ENCODE measurements around the gene LSM3.
A peak's percentile ranks its signal among the peaks of the same experiment; 100 is the strongest.

The LSM3 gene

DNA sequence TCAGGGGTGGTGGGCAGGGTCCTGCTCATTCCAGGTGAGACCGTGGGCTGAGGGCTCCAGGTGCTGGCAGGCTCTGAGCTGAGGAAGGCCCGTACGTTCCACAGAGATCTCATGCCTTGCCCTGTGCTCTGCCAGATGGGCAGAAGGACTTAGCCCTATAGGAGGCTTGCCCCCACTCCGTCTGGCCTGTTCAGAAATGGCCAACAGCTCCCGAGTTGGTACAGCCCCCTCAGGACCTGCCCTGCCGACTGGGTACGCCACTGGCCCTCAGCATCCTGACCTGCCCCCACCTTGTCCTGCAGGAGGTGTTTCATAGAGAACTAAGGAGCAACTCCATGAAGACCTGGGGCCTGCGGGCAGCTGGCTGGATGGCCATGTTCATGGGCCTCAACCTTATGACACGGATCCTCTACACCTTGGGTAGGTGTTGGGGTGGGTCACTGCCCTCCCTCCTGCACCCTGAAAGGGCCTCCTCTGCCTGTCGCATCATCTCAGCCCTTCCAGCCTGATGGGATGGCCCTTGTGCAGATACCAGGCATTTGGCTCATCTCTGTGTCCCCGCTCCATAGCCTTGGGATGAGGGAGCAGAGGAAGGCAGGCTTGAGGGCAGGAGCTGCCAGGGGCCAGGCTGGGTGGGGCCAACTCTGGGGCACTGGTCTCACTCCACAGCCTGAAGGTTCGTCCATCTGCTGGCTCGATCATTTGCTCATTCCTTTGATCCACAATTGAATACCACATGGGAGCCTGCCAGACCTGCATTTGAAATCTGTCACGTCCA, 39.5 kb upstream of the LSM3 start:
- TF ChIP-seq POLR2A (IDR thresholded peaks at IDR 0.05; ENCODE audit: low read length) (no peak), GATA1 (IDR thresholded peaks at IDR 0.05; ENCODE audit: low read depth, low read length) (no peak)
- DNase-seq, result no peak

DNA sequence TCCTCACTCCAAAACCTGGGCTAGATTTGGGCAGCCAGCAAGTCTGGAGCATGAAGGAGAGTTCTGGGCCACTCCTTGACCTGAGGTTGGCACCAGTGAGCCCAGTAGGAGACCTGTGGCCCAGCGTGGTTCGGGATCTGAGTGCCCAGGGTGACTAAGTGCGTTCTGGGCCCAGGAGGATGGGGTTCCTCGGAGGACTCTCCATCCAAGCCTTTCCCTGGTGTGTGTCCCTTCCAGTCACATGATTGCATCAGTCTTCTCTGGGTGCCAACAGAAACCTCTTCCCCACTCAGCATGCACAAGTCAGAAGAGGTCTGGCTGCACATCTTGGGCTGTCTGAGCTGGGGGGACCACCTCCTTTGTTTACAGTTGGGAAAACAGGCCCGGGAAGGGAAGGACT, 38.8 kb upstream of the LSM3 start:
- DNase-seq, result no peak
- no peak for TF ChIP-seq GATA1 (IDR thresholded peaks at IDR 0.05; ENCODE audit: low read depth, low read length)
- no peak for TF ChIP-seq POLR2A (IDR thresholded peaks at IDR 0.05; ENCODE audit: low read length)

DNA sequence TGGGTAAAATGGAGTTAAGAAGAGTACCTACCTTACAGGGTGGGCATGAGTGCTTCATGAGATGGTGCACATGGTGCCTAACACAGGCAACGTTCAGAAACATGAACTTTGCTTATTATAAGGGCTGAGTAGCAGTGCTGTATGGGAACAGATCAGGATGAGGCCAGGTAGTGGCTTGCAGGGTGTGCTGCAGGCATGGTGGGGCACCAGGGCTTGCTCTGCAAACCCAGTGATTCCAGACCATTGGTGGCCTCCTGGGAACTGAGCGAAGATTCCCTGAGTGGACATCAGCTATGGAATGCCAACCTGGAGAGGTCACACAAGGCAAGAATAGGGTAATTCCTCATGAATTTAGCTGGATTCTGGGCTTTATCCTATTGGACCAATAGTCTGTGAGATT, 37.9 kb upstream of the LSM3 start:
- TF ChIP-seq GATA1 (IDR thresholded peaks at IDR 0.05; ENCODE audit: low read depth, low read length) (no peak), POLR2A (IDR thresholded peaks at IDR 0.05; ENCODE audit: low read length) (no peak)
- DNase-seq, result no peak

- DNase-seq, result no peak
- no peak for TF ChIP-seq GATA1 (IDR thresholded peaks at IDR 0.05; ENCODE audit: low read depth, low read length)
- TF ChIP-seq POLR2A (IDR thresholded peaks at IDR 0.05; ENCODE audit: low read length), result no peak
Measured at GRCh38 chr3:14141144-14141543, 37.5 kb upstream of the LSM3 start.

GRCh38 chr3:14141602-14142341, 36.8 kb upstream of the LSM3 start:
- DNase-seq, result no peak
- TF ChIP-seq GATA1 (IDR thresholded peaks at IDR 0.05; ENCODE audit: low read depth, low read length) (no peak), POLR2A (IDR thresholded peaks at IDR 0.05; ENCODE audit: low read length) (no peak)

- TF ChIP-seq POLR2A (IDR thresholded peaks at IDR 0.05; ENCODE audit: low read length) (no peak), GATA1 (IDR thresholded peaks at IDR 0.05; ENCODE audit: low read depth, low read length) (no peak)
- DNase-seq, result no peak
Measured at GRCh38 chr3:14142567-14143270, 35.9 kb upstream of the LSM3 start.

- peak in 1 of 2 experiments; percentile 16 for DNase-seq
- no peak for TF ChIP-seq GATA1 (IDR thresholded peaks at IDR 0.05; ENCODE audit: low read depth, low read length)
- TF ChIP-seq POLR2A (IDR thresholded peaks at IDR 0.05; ENCODE audit: low read length), result no peak
Measured at GRCh38 chr3:14143271-14144225, 35.1 kb upstream of the LSM3 start.

DNA sequence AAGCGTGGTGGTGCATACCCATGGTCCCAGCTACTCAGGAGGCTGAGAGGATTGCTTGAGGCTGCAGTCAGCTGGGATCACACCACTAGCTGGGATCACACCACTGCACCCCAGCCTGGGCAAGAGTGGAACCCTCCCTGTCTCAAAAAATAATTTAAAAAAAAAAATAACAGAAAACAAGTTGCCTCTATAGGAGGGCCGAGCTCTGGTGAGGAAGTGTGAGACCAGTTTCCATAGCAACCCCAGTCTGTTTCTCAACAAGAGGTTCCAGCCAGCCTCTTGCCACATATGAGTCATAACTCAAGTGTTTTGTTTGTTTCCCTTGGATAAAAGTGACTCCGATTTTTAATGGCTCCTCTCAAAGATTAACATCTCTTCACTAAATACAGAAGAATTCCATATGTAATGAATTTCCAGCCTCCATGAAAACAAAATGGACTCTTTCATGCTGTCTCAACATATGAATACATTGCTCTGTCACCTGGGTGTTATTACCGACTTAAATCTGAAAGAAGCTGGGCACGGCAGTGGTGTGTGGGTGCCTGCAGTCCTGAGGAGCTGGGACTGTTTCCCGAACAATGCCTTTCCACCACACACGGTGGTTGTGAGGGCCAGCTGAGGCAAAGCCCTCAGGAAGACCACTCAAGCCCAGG, 34.1 kb upstream of the LSM3 start:
- peak; percentile 68 to 72 for DNase-seq
- no peak for TF ChIP-seq GATA1 (IDR thresholded peaks at IDR 0.05; ENCODE audit: low read depth, low read length)
- TF ChIP-seq POLR2A (IDR thresholded peaks at IDR 0.05; ENCODE audit: low read length), result peak; percentile 22

DNA sequence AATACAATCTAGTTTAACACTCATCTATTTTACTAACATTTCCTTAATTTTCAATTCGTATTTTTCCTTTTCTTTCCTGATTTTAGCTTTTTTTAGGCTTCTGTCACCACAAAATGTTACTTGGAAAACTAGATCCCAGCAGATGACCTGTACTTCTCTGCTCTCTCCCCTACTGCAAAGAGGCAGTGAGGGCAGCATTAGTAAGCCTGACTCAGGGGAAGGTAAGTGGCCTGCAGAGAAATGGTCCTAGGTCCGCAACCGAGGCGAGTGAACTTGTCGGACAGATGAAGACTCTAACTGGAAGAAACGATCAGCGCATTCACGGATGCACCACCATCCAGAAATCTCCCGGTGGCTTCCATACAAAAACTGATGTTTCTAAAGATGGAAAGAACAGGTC, 33.4 kb upstream of the LSM3 start:
- TF ChIP-seq POLR2A (IDR thresholded peaks at IDR 0.05; ENCODE audit: low read length) (no peak), GATA1 (IDR thresholded peaks at IDR 0.05; ENCODE audit: low read depth, low read length) (no peak)
- DNase-seq, result no peak

DNA sequence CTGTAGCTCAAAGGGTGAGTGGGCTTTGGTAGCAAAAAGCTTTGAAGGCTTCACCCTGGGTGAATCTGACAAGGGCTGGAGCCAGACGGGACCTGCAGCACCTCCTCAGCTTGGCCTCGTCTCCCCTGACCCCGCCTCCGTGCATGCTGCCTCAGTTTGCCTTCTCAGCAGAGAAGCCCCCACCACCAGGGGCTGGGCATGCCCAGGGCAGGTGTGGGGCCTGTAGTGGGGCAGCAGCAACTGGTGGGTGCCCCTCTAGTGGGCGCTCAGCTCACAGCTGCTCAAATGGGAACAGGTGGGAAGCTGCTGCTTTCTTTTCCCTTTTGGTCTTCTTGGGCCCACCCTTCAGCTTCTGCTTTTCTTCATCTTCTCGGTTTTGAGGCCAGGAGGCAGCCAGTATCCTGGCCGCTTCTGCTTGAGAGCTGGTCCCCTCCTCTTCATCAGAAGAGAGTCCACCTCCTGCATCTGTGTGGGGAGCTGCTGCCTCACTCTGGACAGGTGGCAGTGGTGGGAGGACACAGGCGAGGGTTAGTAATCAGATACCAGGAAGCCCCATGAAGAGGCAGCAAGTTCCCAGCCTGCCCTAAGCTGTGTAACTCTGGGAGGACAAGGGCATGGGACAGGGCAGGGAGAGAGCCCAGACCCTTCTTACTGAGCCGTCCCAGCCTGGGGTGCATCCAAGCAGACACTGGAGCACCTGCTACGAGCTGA, 32.8 kb upstream of the LSM3 start:
- TF ChIP-seq GATA1 (IDR thresholded peaks at IDR 0.05; ENCODE audit: low read depth, low read length), result no peak
- TF ChIP-seq POLR2A (IDR thresholded peaks at IDR 0.05; ENCODE audit: low read length), result no peak
- no peak for DNase-seq

DNA sequence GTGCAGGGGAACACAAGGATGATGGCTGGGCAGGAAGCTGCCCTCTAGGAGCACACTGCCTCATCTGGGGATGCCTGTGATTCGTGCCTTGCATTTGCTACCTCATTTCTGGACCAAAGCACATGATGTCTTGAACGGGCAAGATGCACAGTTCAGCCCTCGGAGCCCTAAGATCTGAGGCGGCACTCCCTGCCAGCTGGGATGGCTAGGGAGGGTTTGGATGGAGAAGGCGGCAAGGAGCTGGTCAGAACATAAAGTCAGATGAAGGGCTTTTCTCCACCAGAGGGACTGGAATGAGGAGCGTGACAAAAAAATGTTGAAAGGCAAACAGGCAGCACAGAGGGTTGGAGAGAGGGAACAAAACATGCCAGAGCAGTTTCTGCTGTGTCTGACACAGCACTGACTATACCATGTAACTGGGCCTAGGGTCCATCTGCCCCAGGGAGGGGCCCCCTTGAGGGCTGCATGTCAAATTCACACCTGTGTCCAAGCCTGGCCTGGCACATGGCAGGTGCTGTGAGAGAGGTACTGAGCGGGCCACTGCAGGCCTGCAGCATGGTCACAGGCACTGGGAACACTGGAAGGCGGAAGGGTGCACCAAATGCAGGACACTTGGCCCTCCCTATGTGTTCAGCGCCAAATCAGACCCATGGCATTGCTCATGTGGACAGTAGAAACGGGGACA, 32.1 kb upstream of the LSM3 start:
- TF ChIP-seq POLR2A (IDR thresholded peaks at IDR 0.05; ENCODE audit: low read length) (no peak), GATA1 (IDR thresholded peaks at IDR 0.05; ENCODE audit: low read depth, low read length) (no peak)
- no peak for DNase-seq

DNA sequence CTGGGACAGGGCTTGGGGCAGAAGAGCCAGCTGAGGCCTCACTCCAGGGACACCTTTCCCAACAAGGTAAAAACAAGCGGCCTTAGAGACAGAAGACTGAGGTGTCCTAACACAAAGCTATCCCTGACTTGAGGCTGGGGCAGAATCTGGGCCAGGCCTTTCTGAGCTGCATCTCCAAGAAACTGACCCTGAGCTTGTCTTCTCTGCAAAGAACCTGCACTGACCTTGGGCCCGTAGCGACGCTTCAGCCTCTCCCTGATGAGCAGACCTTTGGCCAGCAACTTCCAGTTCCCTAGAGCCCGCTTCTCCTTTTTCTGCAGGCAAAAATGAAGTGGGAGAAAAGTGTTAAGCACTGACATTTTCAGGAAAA, 31.6 kb upstream of the LSM3 start:
- DNase-seq, result no peak

More for the DNA sequence above, 31.6 kb upstream of the LSM3 start:
- TF ChIP-seq POLR2A (IDR thresholded peaks at IDR 0.05; ENCODE audit: low read length) (no peak), GATA1 (IDR thresholded peaks at IDR 0.05; ENCODE audit: low read depth, low read length) (no peak)

Measured in erythroblast (primary cell).